Brain microvascular endothelial cell (primary cell): Measurements from ENCODE around the gene ZNF521.

ENCODE experiments used
- DNase-seq: peaks from one replicate; pipeline ENCODE4 v3.0.0-alpha.2; 2020
- H3K27ac ChIP-seq: fragments of 250-450 bp; sonication (Bioruptor Pico); 2 replicates; pipeline ENCODE4 v1.5.1; 2020; ENCODE audit warnings: mild to moderate bottlenecking, moderate library complexity
- H3K27me3 ChIP-seq: fragments of 250-450 bp; sonication (Bioruptor Pico); replicated peaks from 2 replicates; pipeline ENCODE4 v1.5.1; 2020; ENCODE audit warnings: mild to moderate bottlenecking
- H3K36me3 ChIP-seq: fragments of 250-450 bp; sonication (Bioruptor Pico); replicated peaks from 2 replicates; pipeline ENCODE4 v1.5.1; 2020; ENCODE audit warnings: mild to moderate bottlenecking
- H3K4me3 ChIP-seq: 2 replicates; pipeline ENCODE4 v1.5.1; 2011; ENCODE audit warnings: low read depth, mild to moderate bottlenecking, control low read depth, low read length, moderate library complexity
- CTCF ChIP-seq: IDR thresholded peaks from 2 replicates; pipeline ENCODE4 v1.5.1; 2011; ENCODE audit warnings: low read depth, mild to moderate bottlenecking, moderate library complexity, low read length, control low read depth, inconsistent platforms; ENCODE audit errors: missing control alignments
- in situ Hi-C: cut with HindIII; loops from 2 replicates; pipeline ENCODE4 v1.10.0; 2017; ENCODE audit warnings: low sequenced_read_pairs, low pct_ligation_motif_present

ZNF521 gene

GRCh38 chr18:25345081-25345866, 6.7 kb downstream of the ZNF521 start:
- in situ Hi-C loops, result no loop called here
- Histone ChIP-seq H3K27me3 (no peaks in the 10 kb centered on the region), H3K27ac (no peak overlapping the region), H3K36me3 (no peaks in the 10 kb centered on the region), H3K4me3 (no peak overlapping the region)
- no peak for TF ChIP-seq CTCF
- no peak for DNase-seq

DNA sequence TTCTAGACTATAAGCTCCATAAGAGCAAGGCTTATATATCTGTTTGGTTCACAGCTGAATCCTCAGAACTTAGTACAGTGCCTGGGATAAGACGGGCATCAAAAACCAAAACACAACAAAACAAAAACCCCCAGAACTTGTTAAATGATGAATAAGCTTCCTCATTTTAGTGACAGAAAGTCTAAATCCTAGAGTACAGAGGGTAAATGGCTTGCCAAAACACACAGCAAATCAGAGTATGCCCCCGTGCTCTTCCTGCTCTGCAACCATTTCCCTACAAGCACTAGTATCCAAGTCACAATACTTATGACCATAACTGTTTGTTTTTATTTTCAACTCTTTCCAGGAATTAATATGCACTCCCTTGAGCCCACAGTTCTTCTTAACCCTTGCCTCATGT, 10.1 kb downstream of the ZNF521 start:
- in situ Hi-C loops, result no loop called here
- H3K4me3 ChIP-seq, result no peak overlapping the region
- no peaks in the 10 kb centered on the region for H3K36me3 ChIP-seq
- H3K27me3 ChIP-seq, result no peaks in the 10 kb centered on the region
- no peak for DNase-seq
- no peak for TF ChIP-seq CTCF
- no peak overlapping the region for H3K27ac ChIP-seq

DNA sequence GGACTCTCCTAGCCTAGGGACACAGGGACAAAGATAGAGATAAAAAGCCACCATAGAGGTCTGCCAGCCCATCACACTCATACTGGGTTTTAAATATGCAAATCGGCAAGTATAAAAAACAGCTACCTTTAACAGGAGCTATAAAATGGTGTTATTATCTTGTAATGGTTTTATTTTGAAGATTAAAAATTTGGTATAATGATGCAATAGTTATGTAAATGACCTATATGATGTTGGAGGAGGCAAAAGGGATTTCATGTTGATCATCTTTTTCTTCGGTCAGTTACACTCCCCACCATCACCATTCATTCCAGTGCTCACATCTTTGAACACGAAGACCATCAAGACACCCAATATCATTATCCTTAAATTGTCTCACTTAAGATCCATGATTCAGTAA, 11.2 kb downstream of the ZNF521 start:
- H3K36me3 ChIP-seq, result no peaks in the 10 kb centered on the region
- in situ Hi-C loops, result no loop called here
- no peaks in the 10 kb centered on the region for H3K27me3 ChIP-seq
- no peak for DNase-seq
- no peak overlapping the region for H3K27ac ChIP-seq
- no peak overlapping the region for H3K4me3 ChIP-seq
- TF ChIP-seq CTCF, result no peak

DNA sequence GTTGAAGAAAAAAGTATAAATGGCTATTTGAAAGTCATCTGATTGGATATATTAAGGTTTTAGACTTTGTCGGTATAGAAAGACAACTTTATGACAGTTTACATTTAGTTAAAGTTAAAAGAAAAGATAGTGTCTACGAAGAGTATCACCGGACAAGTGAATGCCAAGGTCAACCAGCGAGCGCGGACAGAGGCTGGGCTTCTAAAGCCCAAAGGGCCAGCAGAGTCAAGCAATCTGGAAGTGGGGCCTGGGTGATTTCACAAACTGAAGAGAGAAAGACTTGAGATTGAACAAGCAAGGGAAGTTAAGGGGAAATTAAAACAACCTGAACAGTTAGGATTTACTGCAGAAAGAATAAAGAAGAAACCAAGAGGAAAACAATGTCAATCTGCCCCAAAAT, 16.3 kb downstream of the ZNF521 start:
- DNase-seq, result no peak
- Histone ChIP-seq H3K36me3 (no peaks in the 10 kb centered on the region), H3K27me3 (no peaks in the 10 kb centered on the region), H3K4me3 (no peak overlapping the region), H3K27ac (no peak overlapping the region)
- TF ChIP-seq CTCF, result no peak
- in situ Hi-C loops, result no loop called here

GRCh38 chr18:25335062-25335461, 16.9 kb downstream of the ZNF521 start:
- no peak for TF ChIP-seq CTCF
- H3K4me3 ChIP-seq, result no peak overlapping the region
- in situ Hi-C loops, result no loop called here
- no peak for DNase-seq
- no peaks in the 10 kb centered on the region for H3K27me3 ChIP-seq
- no peaks in the 10 kb centered on the region for H3K36me3 ChIP-seq
- no peak overlapping the region for H3K27ac ChIP-seq

DNA sequence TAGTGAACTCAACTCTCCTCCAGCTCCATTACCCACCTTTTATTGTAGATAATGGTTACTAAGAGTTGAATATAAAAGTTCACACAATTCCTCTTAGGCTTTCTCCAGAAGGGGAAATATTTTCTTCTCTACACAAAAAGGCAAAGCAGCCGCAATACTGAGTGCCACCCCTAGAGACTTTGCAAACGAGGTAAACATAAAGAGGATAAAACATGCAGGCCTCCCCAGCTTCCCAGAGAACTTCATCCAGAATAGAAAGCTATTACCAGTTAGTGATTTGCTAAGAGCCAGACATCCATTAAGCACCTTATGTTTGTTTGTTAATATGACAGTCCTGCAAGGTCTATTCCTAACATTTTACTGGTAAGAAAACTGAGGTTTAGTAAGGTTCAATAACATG, 17.4 kb downstream of the ZNF521 start:
- in situ Hi-C loops, result no loop called here
- Histone ChIP-seq H3K27me3 (no peaks in the 10 kb centered on the region), H3K27ac (no peak overlapping the region), H3K4me3 (no peak overlapping the region), H3K36me3 (no peaks in the 10 kb centered on the region)
- DNase-seq, result no peak
- peak; percentile 46 for TF ChIP-seq CTCF
